Activated T-cell treated with anti-CD3 and anti-CD28 coated beads, Interleukin-2, amount 50 U/mL, for 48 hours (primary cell): ENCODE measurements around the gene CST9.
A peak's percentile ranks its signal among the peaks of the same experiment; 100 is the strongest.
"Not testable (repeated sequence)": the region's sequence is repeated elsewhere in the genome, so short reads cannot be mapped to it uniquely, and the experiment has no call there.

Experiments used
- DNase-seq, 2 experiments: peaks; one replicate each; pipeline ENCODE4 v3.0.0-alpha.2; 2020

The CST9 gene

DNA sequence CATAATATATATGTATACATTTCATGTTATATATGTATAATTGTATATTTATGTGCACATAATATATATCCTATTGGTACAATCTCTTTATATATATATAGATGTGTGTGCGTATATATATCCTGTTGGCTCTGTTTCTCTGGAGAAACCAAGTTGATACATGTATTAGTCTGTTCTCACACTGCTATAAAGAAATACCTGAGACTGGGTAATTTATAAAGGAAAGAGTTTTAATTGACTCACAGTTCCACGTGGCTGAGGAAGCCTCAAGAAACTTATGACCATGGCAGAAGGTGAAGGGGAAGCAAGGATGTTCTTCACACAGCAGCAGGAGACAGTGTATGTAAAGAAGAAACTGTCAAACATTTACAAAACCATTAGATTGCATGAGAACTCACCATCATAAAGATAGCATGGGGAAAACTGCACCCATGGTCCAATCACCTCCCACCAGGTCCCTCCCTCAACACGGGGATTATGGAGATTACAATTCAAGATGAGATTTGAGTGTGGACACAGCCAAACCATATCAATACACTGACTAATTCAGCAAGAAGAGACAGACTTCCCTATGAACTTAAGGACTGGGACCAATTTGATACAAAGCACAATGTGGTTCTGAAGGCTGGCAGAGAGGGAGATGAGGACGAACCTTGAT, 18.1 kb upstream of the CST9 start:
- no peak for DNase-seq

- no peak for DNase-seq
Measured at GRCh38 chr20:23622839-23623343, 17.2 kb upstream of the CST9 start.

GRCh38 chr20:23622401-23622800, 16.7 kb upstream of the CST9 start:
- DNase-seq: not testable (repeated sequence)

GRCh38 chr20:23620670-23621386, 15.1 kb upstream of the CST9 start:
- not testable (repeated sequence) for DNase-seq

GRCh38 chr20:23614163-23614562, 8.4 kb upstream of the CST9 start:
- no peak for DNase-seq

- DNase-seq: no peak
Measured at GRCh38 chr20:23613676-23614075, 8.0 kb upstream of the CST9 start.

- DNase-seq: no peak
Measured at GRCh38 chr20:23612396-23612795, 6.7 kb upstream of the CST9 start.

GRCh38 chr20:23609486-23610109, 3.9 kb upstream of the CST9 start:
- DNase-seq: no peak

DNA sequence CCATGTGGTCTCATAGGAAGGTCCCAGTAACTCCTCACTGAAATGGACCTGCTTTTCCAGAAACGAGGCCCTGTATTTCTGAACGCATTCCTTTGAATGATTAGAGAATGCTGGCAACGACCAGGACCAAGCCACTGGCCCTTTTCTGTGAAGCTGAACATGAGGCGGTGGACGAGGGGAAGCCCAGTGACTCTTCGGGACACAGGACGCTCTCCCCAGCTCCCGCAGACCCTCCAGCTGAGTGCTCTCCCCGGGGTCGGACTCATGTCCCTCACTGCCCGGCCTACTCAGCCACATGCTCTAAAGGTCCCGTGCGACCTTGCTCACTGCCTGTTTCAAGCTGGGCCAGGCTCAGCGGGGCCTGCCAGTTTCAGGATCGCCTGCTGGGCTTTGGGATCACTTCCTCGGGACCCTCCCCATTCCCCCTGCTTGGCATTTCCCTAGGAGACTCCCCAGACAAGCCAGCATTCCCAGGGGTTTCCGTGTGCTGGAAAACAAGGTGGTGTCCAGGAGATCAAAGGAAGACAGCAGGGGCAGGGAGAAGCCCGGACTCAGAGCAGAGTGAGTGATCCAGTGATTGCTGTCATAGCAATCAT, 2.6 kb upstream of the CST9 start:
- no peak for DNase-seq

- no peak for DNase-seq
Measured at GRCh38 chr20:23607497-23608245, 2.0 kb upstream of the CST9 start.

DNA sequence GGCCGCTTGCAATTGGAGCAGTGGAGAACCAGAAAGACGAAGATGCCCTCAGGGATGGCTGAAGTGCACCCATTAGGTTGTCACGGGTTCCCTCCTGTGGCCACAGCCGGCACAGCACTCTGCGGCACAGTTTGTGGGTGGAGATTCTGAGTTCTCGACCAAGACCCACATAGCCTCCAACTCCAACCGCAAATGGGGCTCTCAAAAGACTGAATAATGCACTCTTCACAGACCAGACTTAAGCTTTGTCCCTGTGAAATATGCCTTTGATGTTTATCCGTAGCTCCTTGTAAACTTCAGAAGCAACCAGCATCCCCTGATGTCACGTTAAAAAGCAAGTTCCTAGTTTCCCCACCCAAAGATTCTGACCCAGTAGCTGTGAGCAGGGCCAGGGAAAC, 934 bp upstream of the CST9 start:
- peak; percentile 83 to 87 for DNase-seq

- no peak for DNase-seq
Measured at GRCh38 chr20:23604306-23604705, 1.4 kb downstream of the CST9 start.

- DNase-seq: no peak
Measured at GRCh38 chr20:23603321-23603720, 2.4 kb downstream of the CST9 start.

DNA sequence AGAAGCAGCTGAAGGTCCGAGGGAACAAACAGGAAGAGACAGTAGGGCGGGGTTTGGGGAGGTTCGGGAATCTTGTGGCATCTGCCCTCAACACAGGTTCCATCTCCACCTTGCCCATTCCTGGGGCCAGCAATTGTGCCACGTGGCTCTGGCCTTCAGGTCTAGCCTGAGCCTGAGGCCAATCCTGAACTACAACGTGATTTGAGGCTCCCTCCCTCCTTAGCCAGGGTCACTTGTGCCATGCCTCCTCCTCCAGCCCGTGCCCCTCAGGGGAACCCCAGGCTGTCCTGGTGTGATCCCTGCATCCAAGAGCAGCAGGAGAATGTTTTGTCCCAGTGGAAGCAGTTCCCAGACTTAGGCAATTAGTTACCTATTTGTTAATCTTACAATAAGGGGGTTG, 3.0 kb downstream of the CST9 start:
- no peak for DNase-seq

DNA sequence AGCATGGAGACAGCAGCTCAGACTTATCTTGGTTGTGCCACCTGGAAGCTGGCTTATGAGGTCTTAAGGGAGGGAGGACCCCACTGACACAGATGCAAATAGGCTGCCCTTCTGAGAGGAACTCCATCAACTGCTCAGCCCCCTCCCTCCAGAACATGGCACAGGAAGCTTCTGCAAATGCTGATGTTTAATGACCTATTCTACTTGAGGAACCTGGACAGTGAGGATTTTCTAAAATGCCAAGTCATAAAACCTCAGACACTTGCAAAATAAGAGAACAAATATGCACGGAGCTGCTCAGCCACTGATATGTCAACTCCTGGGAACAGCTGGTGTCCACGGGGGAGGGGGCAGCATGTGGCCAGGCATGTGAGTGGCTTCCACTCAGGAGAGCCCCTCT, 3.5 kb downstream of the CST9 start:
- DNase-seq: no peak

- DNase-seq: no peak
Measured at GRCh38 chr20:23601715-23602114, 4.0 kb downstream of the CST9 start.

DNA sequence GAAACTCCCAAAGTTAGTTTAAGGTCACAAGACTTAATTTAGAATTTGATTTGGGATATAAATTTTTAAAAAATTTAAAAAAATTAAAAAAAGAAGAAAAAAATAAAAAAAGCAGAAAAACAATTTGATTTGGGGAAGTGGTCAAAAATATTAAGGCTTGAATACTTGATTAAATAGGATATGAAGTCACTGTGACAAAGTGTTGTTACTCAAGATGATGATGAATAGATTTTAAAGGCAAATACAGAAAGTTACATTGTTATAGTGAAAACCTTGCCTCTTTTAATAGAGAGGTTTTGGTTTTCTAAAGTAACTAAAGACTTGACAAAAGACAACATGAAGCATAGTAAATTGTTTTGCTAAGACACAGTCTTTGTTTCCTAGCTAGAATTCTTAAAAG, 7.2 kb downstream of the CST9 start:
- DNase-seq: no peak

DNA sequence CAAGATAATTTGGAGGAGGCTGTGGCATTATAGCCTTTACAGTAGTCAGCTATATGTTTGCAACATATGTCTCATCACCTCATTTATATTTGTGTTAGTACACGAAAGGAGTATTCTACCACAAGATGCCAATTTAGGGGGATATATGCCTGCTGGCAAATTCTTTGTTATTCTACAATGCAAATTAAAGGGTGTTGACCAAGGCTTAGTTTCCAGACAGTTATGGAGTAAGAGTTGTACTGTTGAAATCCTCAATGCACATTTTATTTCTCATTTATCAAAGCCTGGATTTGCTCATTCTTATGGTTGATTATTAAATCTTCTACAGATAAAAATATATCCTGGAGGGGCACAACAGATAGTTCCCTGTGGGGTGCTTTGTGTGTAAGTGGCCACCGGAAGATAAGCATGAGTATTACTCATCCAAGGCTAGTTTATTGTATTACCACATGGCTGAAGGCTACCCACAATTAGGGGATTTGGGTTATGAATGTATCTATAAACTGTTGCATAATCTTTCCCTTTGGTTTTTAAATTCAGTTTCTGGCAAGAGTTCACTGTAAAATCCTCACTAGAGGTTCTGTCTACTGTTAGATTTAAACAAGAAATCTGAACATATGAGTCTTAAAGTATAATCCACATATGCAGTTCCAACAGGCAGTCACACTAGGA, 9.0 kb downstream of the CST9 start:
- DNase-seq: no peak

- no peak for DNase-seq
Measured at GRCh38 chr20:23595941-23596340, 9.8 kb downstream of the CST9 start.

DNA sequence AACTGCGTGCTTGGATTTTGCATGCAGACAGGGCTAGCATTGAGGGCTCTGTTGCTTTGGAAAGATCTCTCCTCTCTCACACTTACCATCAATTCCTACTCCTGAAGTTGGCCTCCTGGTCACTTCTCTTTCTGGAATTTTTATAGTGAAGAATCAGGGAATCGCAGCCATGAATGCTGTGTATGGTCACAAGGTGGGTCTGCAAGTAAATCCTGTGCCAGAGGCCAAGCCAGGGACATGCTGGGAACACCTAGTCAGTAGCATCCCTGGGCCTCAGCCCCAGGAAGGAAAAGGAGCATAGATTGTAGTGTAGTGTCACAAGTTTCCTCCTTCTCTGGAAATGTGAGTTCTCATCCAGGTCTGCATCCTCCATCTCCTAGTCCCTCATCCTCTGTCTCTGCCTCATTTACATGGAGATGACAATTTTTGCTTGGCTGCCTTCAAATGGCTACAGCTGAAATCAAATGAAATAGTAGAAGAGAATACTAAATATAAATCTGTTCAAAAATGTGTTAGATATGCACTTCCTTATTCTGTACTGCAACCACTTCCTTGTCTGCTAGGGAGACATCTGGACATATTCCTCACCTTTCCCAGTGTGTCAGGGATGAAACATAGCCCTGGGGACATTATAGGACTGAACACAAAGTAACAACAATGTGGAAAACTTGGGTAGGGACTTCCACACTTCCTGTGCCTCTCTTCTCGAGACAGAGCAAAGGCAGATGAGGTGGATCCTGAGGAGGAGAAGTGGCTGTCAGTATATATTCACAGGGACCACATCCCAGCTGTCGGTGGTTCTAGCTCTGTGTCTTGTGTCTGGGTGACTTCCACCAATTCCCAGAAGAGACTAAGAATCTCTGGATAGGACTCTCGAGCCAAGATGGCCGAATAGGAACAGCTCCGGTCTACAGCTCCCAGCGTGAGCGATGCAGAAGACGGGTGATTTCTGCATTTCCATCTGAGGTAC, 17.0 kb downstream of the CST9 start:
- DNase-seq: no peak

- DNase-seq: no peak
Measured at GRCh38 chr20:23587631-23588030, 18.1 kb downstream of the CST9 start.
